ENCODE data around the gene ZNF189. TPM values are rescaled to one million over a fixed set of nuclear protein-coding genes. Genes with fewer than 3 reads are reported as not detected.

The ZNF189 gene
- polyA plus RNA-seq, 3 donors: 0.72 to 1.8 (median 1.2) TPM

- no peak for DNase-seq
- TF ChIP-seq, protein P1, sequence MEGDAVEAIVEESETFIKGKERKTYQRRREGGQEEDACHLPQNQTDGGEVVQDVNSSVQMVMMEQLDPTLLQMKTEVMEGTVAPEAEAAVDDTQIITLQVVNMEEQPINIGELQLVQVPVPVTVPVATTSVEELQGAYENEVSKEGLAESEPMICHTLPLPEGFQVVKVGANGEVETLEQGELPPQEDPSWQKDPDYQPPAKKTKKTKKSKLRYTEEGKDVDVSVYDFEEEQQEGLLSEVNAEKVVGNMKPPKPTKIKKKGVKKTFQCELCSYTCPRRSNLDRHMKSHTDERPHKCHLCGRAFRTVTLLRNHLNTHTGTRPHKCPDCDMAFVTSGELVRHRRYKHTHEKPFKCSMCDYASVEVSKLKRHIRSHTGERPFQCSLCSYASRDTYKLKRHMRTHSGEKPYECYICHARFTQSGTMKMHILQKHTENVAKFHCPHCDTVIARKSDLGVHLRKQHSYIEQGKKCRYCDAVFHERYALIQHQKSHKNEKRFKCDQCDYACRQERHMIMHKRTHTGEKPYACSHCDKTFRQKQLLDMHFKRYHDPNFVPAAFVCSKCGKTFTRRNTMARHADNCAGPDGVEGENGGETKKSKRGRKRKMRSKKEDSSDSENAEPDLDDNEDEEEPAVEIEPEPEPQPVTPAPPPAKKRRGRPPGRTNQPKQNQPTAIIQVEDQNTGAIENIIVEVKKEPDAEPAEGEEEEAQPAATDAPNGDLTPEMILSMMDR (IDR thresholded peaks at IDR 0.05): no peak
- H3K36me3 Mint-ChIP-seq: no peaks in the 10 kb centered on the region
Observed at GRCh38 chr9:101372327-101373118, 26.1 kb upstream of the ZNF189 start.

GRCh38 chr9:101375546-101375945, 23.1 kb upstream of the ZNF189 start:
- no peaks in the 10 kb centered on the region for H3K4me1 Mint-ChIP-seq
- H3K9ac ChIP-seq (ENCODE audit: insufficient read depth, low read length, poor library complexity, severe bottlenecking): no peak overlapping the region
- H3K36me3 Mint-ChIP-seq: no peaks in the 10 kb centered on the region
- H3K27ac Mint-ChIP-seq: no peak overlapping the region
- DNase-seq: no peak
- H3K27me3 ChIP-seq (ENCODE audit: control insufficient read depth in 2 of 2, insufficient read depth in 2 of 2, low read length in 2 of 2): no peaks in the 10 kb centered on the region
- H3K36me3 ChIP-seq (replicated peaks in 1 of 2; ENCODE audit: control insufficient read depth in 1 of 2, insufficient read depth in 2 of 2, low read length in 2 of 2): no peaks in the 10 kb centered on the region
- no peak overlapping the region for H2AFZ ChIP-seq (ENCODE audit: insufficient read depth, low read depth, low read length, poor library complexity, severe bottlenecking)
- peaks cover 2 to 10% (median 6%) of the 10 kb centered on the region in 7 donors for H3K9me3 Mint-ChIP-seq
- no peaks in the 10 kb centered on the region for H3K4me1 ChIP-seq (ENCODE audit: control insufficient read depth in 1 of 2, insufficient read depth in 2 of 2, low read length in 2 of 2)
- TF ChIP-seq, protein P1 (IDR thresholded peaks at IDR 0.05): no peak
- no peaks in the 10 kb centered on the region for H4K20me1 ChIP-seq (ENCODE audit: insufficient read depth, low read length)
- H3K27me3 Mint-ChIP-seq (ENCODE audit: low read depth in 3 of 3): peaks cover 0 to 4% (median 4%) of the 10 kb centered on the region in 3 donors
- 82% methylated on average over 7 of the region's 12 CpGs for WGBS (ENCODE audit: insufficient coverage)
- H3K4me3 ChIP-seq (replicated peaks in 1 of 3; ENCODE audit: low read depth in 2 of 3, low read length in 3 of 3): no peak overlapping the region
- H3K4me3 Mint-ChIP-seq: no peak overlapping the region
- no peak overlapping the region for H3K4me2 ChIP-seq (replicated peaks; ENCODE audit: extremely low read depth, low read length, poor library complexity, severe bottlenecking)
- H3K27ac ChIP-seq (ENCODE audit: low read depth in 1 of 2, low read length in 2 of 2): no peak overlapping the region
- intact Hi-C loops (cut with micrococcal nuclease): no loop called here
- no peaks in the 10 kb centered on the region for H3K79me2 ChIP-seq (ENCODE audit: insufficient read depth, low read length)
- no peaks in the 10 kb centered on the region for H3K9me3 ChIP-seq (replicated peaks in 1 of 2; ENCODE audit: control insufficient read depth in 1 of 2, insufficient read depth in 1 of 2, low read length in 2 of 2)

More at GRCh38 chr9:101372327-101373118, 26.1 kb upstream of the ZNF189 start:
- H3K27ac Mint-ChIP-seq: no peak overlapping the region
- H3K27ac ChIP-seq (ENCODE audit: low read depth in 1 of 2, low read length in 2 of 2): no peak overlapping the region
- H3K27me3 Mint-ChIP-seq (ENCODE audit: low read depth in 3 of 3): peaks cover 0 to 4% (median 3%) of the 10 kb centered on the region in 3 donors
- no peak overlapping the region for H3K4me2 ChIP-seq (replicated peaks; ENCODE audit: extremely low read depth, low read length, poor library complexity, severe bottlenecking)
- no peaks in the 10 kb centered on the region for H3K9me3 ChIP-seq (replicated peaks in 1 of 2; ENCODE audit: control insufficient read depth in 1 of 2, insufficient read depth in 1 of 2, low read length in 2 of 2)
- 53% methylated on average over 2 of the region's 2 CpGs for WGBS (ENCODE audit: insufficient coverage)
- H3K4me1 ChIP-seq (ENCODE audit: control insufficient read depth in 1 of 2, insufficient read depth in 2 of 2, low read length in 2 of 2): no peaks in the 10 kb centered on the region
- no peak overlapping the region for H3K4me3 Mint-ChIP-seq
- no peaks in the 10 kb centered on the region for H3K27me3 ChIP-seq (ENCODE audit: control insufficient read depth in 2 of 2, insufficient read depth in 2 of 2, low read length in 2 of 2)
- peaks cover under 1 to 4% (median 2%) of the 10 kb centered on the region in 7 donors for H3K9me3 Mint-ChIP-seq
- no peaks in the 10 kb centered on the region for H4K20me1 ChIP-seq (ENCODE audit: insufficient read depth, low read length)
- H3K79me2 ChIP-seq (ENCODE audit: insufficient read depth, low read length): no peaks in the 10 kb centered on the region
- no peak overlapping the region for H3K4me3 ChIP-seq (replicated peaks in 1 of 3; ENCODE audit: low read depth in 2 of 3, low read length in 3 of 3)
- H3K36me3 ChIP-seq (replicated peaks in 1 of 2; ENCODE audit: control insufficient read depth in 1 of 2, insufficient read depth in 2 of 2, low read length in 2 of 2): no peaks in the 10 kb centered on the region
- no peak overlapping the region for H2AFZ ChIP-seq (ENCODE audit: insufficient read depth, low read depth, low read length, poor library complexity, severe bottlenecking)
- intact Hi-C loops (cut with micrococcal nuclease): no loop called here
- no peak overlapping the region for H3K9ac ChIP-seq (ENCODE audit: insufficient read depth, low read length, poor library complexity, severe bottlenecking)
- H3K4me1 Mint-ChIP-seq: no peaks in the 10 kb centered on the region

Measured in CD14-positive monocyte (primary cell).